Esophagus squamous epithelium (tissue), 5 donors: ENCODE measurements around the gene NLRP12. TPM values are rescaled to one million over a fixed set of nuclear protein-coding genes. Genes with fewer than 3 reads are reported as not detected.

ENCODE experiments used
- DNase-seq: peaks from one replicate; lab custom pipeline; 2025; lab: John Stamatoyannopoulos, UW
- H3K27ac ChIP-seq, 4 donors: fragments of 200-600 bp; sonication (generic); one replicate each; pipeline ENCODE4 v1.5.1; 2016 to 2019; ENCODE audit warnings: mild to moderate bottlenecking in 1 of 4
- H3K27me3 ChIP-seq, 4 donors: fragments of 200-600 bp; sonication (generic); 1 replicate in 3 of 4; 2 replicates in 1 of 4; pipeline versions ENCODE4 v1.5.1 to v1.6.0; 2017 to 2021; ENCODE audit warnings: antibody characterized with exemption in 1 of 4
- H3K36me3 ChIP-seq, 3 donors: fragments of 200-600 bp; sonication (generic); one replicate each; pipeline ENCODE4 v1.5.1; 2016 to 2019
- H3K4me1 ChIP-seq, 3 donors: fragments of 200-600 bp; sonication (generic); one replicate each; pipeline ENCODE4 v1.5.1; 2017 to 2019
- H3K4me3 ChIP-seq, 4 donors: fragments of 200-600 bp; sonication (generic); 1 replicate in 3 of 4; 2 replicates in 1 of 4; pipeline ENCODE4 v1.5.1; 2016 to 2019; ENCODE audit warnings: mild to moderate bottlenecking in 2 of 4, moderate library complexity in 1 of 4
- H3K9me3 ChIP-seq, 3 donors: fragments of 200-600 bp; sonication (generic); one replicate each; pipeline ENCODE4 v1.5.1; 2016 to 2019
- CTCF ChIP-seq, 6 experiments: fragments of 450-650 bp in 4 of 6; fragments of 200-600 bp in 2 of 6; sonication (generic) in 2 of 6; IDR thresholded peaks; one replicate each; pipeline ENCODE4 v1.5.1; 2016 to 2019; ENCODE audit warnings: antibody characterized with exemption in 6 of 6, mild to moderate bottlenecking in 4 of 6, moderate library complexity in 4 of 6
- POLR2A ChIP-seq, 4 donors: fragments of 450-650 bp; IDR thresholded peaks; one replicate each; pipeline ENCODE4 v1.6.1; 2017; ENCODE audit warnings: antibody characterized with exemption in 4 of 4, mild to moderate bottlenecking in 4 of 4, moderate library complexity in 3 of 4
- WGBS, 2 donors: methylation state at CpG; one replicate each; pipeline ENCODE4 v1.1.5; 2018; 5-methylcytosine and 5-hydroxymethylcytosine counted together
- intact Hi-C: fragments of 100-400 bp; cut with DNase I; formaldehyde crosslinking; loops from one replicate; pipeline ENCODE4 v1.15.0; 2022
- total RNA-seq, 4 donors: library from RNA; depleted of rRNA; stranded (reverse); fragments of >200 nt; gene quantifications; one replicate each; pipeline ENCODE4 v1.1.0, GENCODE V29; 2016
- donor health status: DM: yes; HTN: yes; CAD: no.

NLRP12 gene
- total RNA-seq, 4 donors from 2014 or later: 0.19 to 0.59 TPM; not detected in 2

GRCh38 chr19:53868892-53869804, 45.0 kb upstream of the NLRP12 start:
- 0% methylated on average over 3 to 8 of the region's 75 CpGs for WGBS, 2 donors
- Histone ChIP-seq H3K9me3 (no peaks in the 10 kb centered on the region), H3K4me1 (peaks cover 33 to 91% (median 36%) of the 10 kb centered on the region in 3 donors), H3K4me3 (peak overlapping the region; percentile 56 to 84 (median 77)), H3K27me3 (peaks cover 0 to 4% (median 0%) of the 10 kb centered on the region in 4 donors), H3K27ac (peak overlapping the region; percentile 84 to 96 (median 93)), H3K36me3 (peaks cover 6 to 20% (median 8%) of the 10 kb centered on the region in 3 donors)
- intact Hi-C loops: no loop called here
- TF ChIP-seq POLR2A (IDR thresholded peaks at IDR 0.05) (peak in 2 of 4 donors; percentile 45 to 82), CTCF (IDR thresholded peaks at IDR 0.05) (peak in 5 of 6 experiments; percentile 26 to 52 (median 44))
- DNase-seq: no peak

- Histone ChIP-seq H3K4me1 (peaks cover 33 to 83% (median 36%) of the 10 kb centered on the region in 3 donors), H3K4me3 (peak overlapping the region; percentile 56 to 84 (median 77)), H3K36me3 (peaks cover 0 to 11% (median 0%) of the 10 kb centered on the region in 3 donors), H3K27ac (peak overlapping the region; percentile 84 to 96 (median 93)), H3K9me3 (no peaks in the 10 kb centered on the region), H3K27me3 (peaks cover 0 to 4% (median 0%) of the 10 kb centered on the region in 4 donors)
- intact Hi-C loops: no loop called here
- TF ChIP-seq POLR2A (IDR thresholded peaks at IDR 0.05): no peak
- no peak for TF ChIP-seq CTCF (IDR thresholded peaks at IDR 0.05)
- WGBS, 2 donors: 0 to 1% methylated on average over 15 to 23 of the region's 37 CpGs
- DNase-seq: no peak
These were observed 44.2 kb upstream of the NLRP12 start for GRCh38 chr19:53868091-53868891.

GRCh38 chr19:53867225-53868090, 43.3 kb upstream of the NLRP12 start, which contains the start of gene MYADM:
Gene MYADM (plus strand): TSS chr19:53867883. CDS start chr19:53873530, 5,647 bp downstream.
- Histone ChIP-seq H3K36me3 (peaks cover 0 to 3% (median 0%) of the 10 kb centered on the region in 3 donors), H3K4me3 (peak within 1 kb of the TSS; percentile 56 to 84 (median 77)), H3K27me3 (peaks cover 0 to 4% (median 0%) of the 10 kb centered on the region in 4 donors), H3K27ac (peak within 1 kb of the TSS; percentile 84 to 96 (median 93)), H3K4me1 (peaks cover 33 to 80% (median 36%) of the 10 kb centered on the region in 3 donors), H3K9me3 (no peaks in the 10 kb centered on the region)
- DNase-seq: peak; percentile 91
- no peak for TF ChIP-seq CTCF (IDR thresholded peaks at IDR 0.05)
- peak in 2 of 4 donors; percentile 57 to 75 for TF ChIP-seq POLR2A (IDR thresholded peaks at IDR 0.05)
- intact Hi-C loops: no loop called here
- 0 to 4% methylated on average over 9 of the region's 37 CpGs for WGBS, 2 donors

GRCh38 chr19:53866865-53867224, 42.7 kb upstream of the NLRP12 start:
- Histone ChIP-seq H3K9me3 (no peaks in the 10 kb centered on the region), H3K4me1 (peaks cover 33 to 74% (median 36%) of the 10 kb centered on the region in 3 donors), H3K4me3 (peak overlapping the region; percentile 15 to 84 (median 77)), H3K27ac (peak overlapping the region; percentile 53 to 96 (median 93)), H3K36me3 (no peaks in the 10 kb centered on the region), H3K27me3 (peaks cover 0 to 4% (median 0%) of the 10 kb centered on the region in 4 donors)
- WGBS, 2 donors: 18 to 32% methylated on average over 5 to 13 of the region's 14 CpGs
- TF ChIP-seq CTCF (IDR thresholded peaks at IDR 0.05) (no peak), POLR2A (IDR thresholded peaks at IDR 0.05) (no peak)
- DNase-seq: no peak
- intact Hi-C loops: no loop called here
